Gastrocnemius medialis (tissue), 4 donors: Measurements from ENCODE around the gene RPS18. TPM values are rescaled to one million over a fixed set of nuclear protein-coding genes. Genes with fewer than 3 reads are reported as not detected.

ENCODE experiments used
- ATAC-seq, 2 donors: fragments of 150-250 bp; one replicate each; pipeline ENCODE4 v1.9.1; 2016
- DNase-seq, 2 donors: peaks; one replicate each; pipeline ENCODE4 v3.0.0-alpha.2; 2019
- H3K27ac ChIP-seq, 4 donors: fragments of 200-600 bp; sonication (generic); 1 replicate in 1 of 4; 2 replicates in 3 of 4; pipeline ENCODE4 v1.5.1; 2016 to 2018; ENCODE audit warnings: mild to moderate bottlenecking in 2 of 4, moderate library complexity in 1 of 4
- H3K27me3 ChIP-seq, 3 donors: fragments of 200-600 bp; sonication (generic) in 2 of 3; 1 replicate in 1 of 3; 2 replicates in 2 of 3; pipeline versions ENCODE4 v1.5.1 to v1.6.0; 2016 to 2019; ENCODE audit warnings: mild to moderate bottlenecking in 1 of 3, moderate library complexity in 1 of 3
- H3K36me3 ChIP-seq, 2 donors: fragments of 200-600 bp; sonication (generic) in 1 of 2; one replicate each; pipeline ENCODE4 v1.5.1; 2017 to 2018
- H3K4me1 ChIP-seq, 2 donors: fragments of 200-600 bp; sonication (generic) in 1 of 2; one replicate each; pipeline ENCODE4 v1.5.1; 2016 to 2017; ENCODE audit warnings: mild to moderate bottlenecking in 2 of 2
- H3K4me3 ChIP-seq, 4 donors: fragments of 200-600 bp; sonication (generic) in 3 of 4; 1 replicate in 1 of 4; 2 replicates in 3 of 4; pipeline ENCODE4 v1.5.1; 2016 to 2019; ENCODE audit warnings: mild to moderate bottlenecking in 2 of 4
- H3K9me3 ChIP-seq, 3 donors: fragments of 200-600 bp; sonication (generic) in 2 of 3; 1 replicate in 1 of 3; 2 replicates in 2 of 3; pipeline ENCODE4 v1.5.1; 2016 to 2019
- CTCF ChIP-seq, 5 experiments: fragments of 450-650 bp in 3 of 5; fragments of 200-600 bp in 2 of 5; sonication (generic) in 2 of 5; IDR thresholded peaks in 4 of 5; conservative IDR thresholded peaks in 1 of 5; 1 replicate in 4 of 5; 2 replicates in 1 of 5; pipeline ENCODE4 v1.5.1; 2016 to 2019; ENCODE audit warnings: antibody characterized with exemption in 5 of 5, mild to moderate bottlenecking in 3 of 5, moderate library complexity in 3 of 5
- POLR2A ChIP-seq, 2 donors: fragments of 450-650 bp; IDR thresholded peaks; one replicate each; pipeline ENCODE4 v1.6.1; 2017; ENCODE audit warnings: antibody characterized with exemption in 2 of 2, mild to moderate bottlenecking in 2 of 2, moderate library complexity in 2 of 2
- in situ Hi-C, 4 donors: fragments of 200-750 bp; cut with MboI; loops; one replicate each; pipeline versions ENCODE4 v1.15.0 to v1.8.0; 2017; ENCODE audit warnings: low sequenced_read_pairs in 4 of 4
- intact Hi-C: fragments of 100-400 bp; cut with DNase I; formaldehyde crosslinking; loops from one replicate; pipeline ENCODE4 v1.15.1; 2023; ENCODE audit warnings: low total_unique reads
- total RNA-seq, 4 donors: library from RNA; depleted of rRNA; stranded (reverse); fragments of >200 nt; gene quantifications; one replicate each; pipeline versions ENCODE4 v1.1.0 to v1.2.3, GENCODE V29; 2016

Gene RPS18
- total RNA-seq, 4 donors from 2014 or later = 1,834 to 2,142 (median 2,010) TPM

- ATAC-seq (no peak), DNase-seq (no peak)
- intact Hi-C loops = loop anchor here (5.0 kb wide), 1 partner anchor 139 kb away; no protein-coding TSS in a partner anchor
- Histone ChIP-seq H3K27me3 (no peaks in the 10 kb centered on the region), H3K4me3 (peak overlapping the region; percentile 62 to 89 (median 66)), H3K4me1 (peaks cover 18% of the 10 kb centered on the region in 2 donors), H3K9me3 (no peaks in the 10 kb centered on the region), H3K36me3 (peaks cover 2 to 75% of the 10 kb centered on the region in 2 donors), H3K27ac (peak overlapping the region; percentile 84 to 92 (median 86))
- in situ Hi-C loops = loop anchor here in 1 of 4 donors (25.0 kb wide), 1 partner anchor 1426 kb away; the partner anchor contains the start of gene NEU1
- no peak for TF ChIP-seq POLR2A (IDR thresholded peaks at IDR 0.05)
These were observed 16.5 kb downstream of the RPS18 start for GRCh38 chr6:33288141-33288920.

GRCh38 chr6:33288921-33289783 lies 17.3 kb downstream of the RPS18 start, which contains the start of the genes PFDN6 and WDR46:
TSS of gene PFDN6 (plus strand) at chr6:33289601. CDS start at chr6:33289857, 256 bp downstream.
TSS of gene WDR46 (minus strand) at chr6:33289239. CDS start at chr6:33289170, 69 bp downstream.
- DNase-seq = peak; percentile 77 to 83
- Histone ChIP-seq H3K4me1 (peaks cover 18% of the 10 kb centered on the region in 2 donors), H3K27me3 (no peaks in the 10 kb centered on the region), H3K4me3 (peak within 1 kb of the TSS; percentile 62 to 89 (median 66)), H3K36me3 (peaks cover 2 to 77% of the 10 kb centered on the region in 2 donors), H3K9me3 (no peaks in the 10 kb centered on the region), H3K27ac (peak within 1 kb of the TSS; percentile 84 to 92 (median 86))
- intact Hi-C loops (loop anchor here (1.0 to 5.0 kb wide), 5 partner anchors 9 to 138 kb away; partner anchors contain the start of genes RGL2 and RPS18), in situ Hi-C loops (loop anchor here in 1 of 4 donors (25.0 kb wide), 1 partner anchor 1427 kb away; the partner anchor contains the start of gene NEU1)
- peak; percentile 98 to 99 for ATAC-seq
- TF ChIP-seq POLR2A (IDR thresholded peaks at IDR 0.05) (peak; percentile 41 to 64), CTCF (IDR thresholded peaks at IDR 0.05 in 4 of 5, conservative IDR thresholded peaks at IDR 0.05 in 1 of 5) (no peak)

- H3K4me3 ChIP-seq = peak overlapping the region; percentile 62 to 89 (median 66)
- H3K27me3 ChIP-seq = no peaks in the 10 kb centered on the region
- in situ Hi-C loops = loop anchor here in 1 of 4 donors (25.0 kb wide), 1 partner anchor 1428 kb away; the partner anchor contains the start of gene NEU1
- intact Hi-C loops = loop anchor here (1.0 to 5.0 kb wide), 5 partner anchors 8 to 137 kb away; partner anchors contain the start of genes RGL2 and RPS18
- ATAC-seq = peak in 1 of 2 donors; percentile 17
- no peaks in the 10 kb centered on the region for H3K9me3 ChIP-seq
- peaks cover 2 to 78% of the 10 kb centered on the region in 2 donors for H3K36me3 ChIP-seq
- TF ChIP-seq CTCF (IDR thresholded peaks at IDR 0.05 in 4 of 5, conservative IDR thresholded peaks at IDR 0.05 in 1 of 5) (no peak), POLR2A (IDR thresholded peaks at IDR 0.05) (no peak)
- H3K4me1 ChIP-seq = peaks cover 18% of the 10 kb centered on the region in 2 donors
- peak overlapping the region; percentile 84 to 92 (median 86) for H3K27ac ChIP-seq
- no peak for DNase-seq
These were observed 18.0 kb downstream of the RPS18 start for GRCh38 chr6:33289784-33290315.

GRCh38 chr6:33290459-33290858 lies 18.6 kb downstream of the RPS18 start:
- no peak for TF ChIP-seq POLR2A (IDR thresholded peaks at IDR 0.05)
- TF ChIP-seq CTCF (IDR thresholded peaks at IDR 0.05 in 4 of 5, conservative IDR thresholded peaks at IDR 0.05 in 1 of 5) = no peak
- Histone ChIP-seq H3K27ac (peak overlapping the region in 1 of 4 donors; percentile 86), H3K27me3 (no peaks in the 10 kb centered on the region), H3K36me3 (peaks cover 2 to 78% of the 10 kb centered on the region in 2 donors), H3K4me1 (peaks cover 18% of the 10 kb centered on the region in 2 donors), H3K9me3 (no peaks in the 10 kb centered on the region), H3K4me3 (peak overlapping the region; percentile 62 to 89 (median 66))
- DNase-seq (no peak), ATAC-seq (no peak)
- intact Hi-C loops (no loop called here), in situ Hi-C loops (loop anchor here in 1 of 4 donors (25.0 kb wide), 1 partner anchor 1428 kb away; the partner anchor contains the start of gene NEU1)
